Neural cell (in vitro differentiated cells): ENCODE data around the gene TRIM14.

Source experiments
- EP300 ChIP-seq: fragments of 450-650 bp; conservative IDR thresholded peaks from 2 replicates; pipeline ENCODE4 v1.6.1; 2014; ENCODE audit warnings: antibody characterized with exemption, mild to moderate bottlenecking, moderate library complexity; ENCODE audit not compliant: poor library complexity, severe bottlenecking
- EZH2 ChIP-seq: fragments of 200-600, 300-800 bp; shearing (Covaris generic), sonication (generic); IDR thresholded peaks from 2 replicates; pipeline ENCODE4 v1.6.1; 2014; ENCODE audit warnings: antibody characterized with exemption, low read length, borderline replicate concordance, mild to moderate bottlenecking; ENCODE audit not compliant: insufficient read depth, poor library complexity, severe bottlenecking
- MXI1 ChIP-seq: fragments of 450-650 bp; conservative IDR thresholded peaks from 2 replicates; pipeline ENCODE4 v1.6.1; 2014; ENCODE audit warnings: antibody characterized with exemption, mild to moderate bottlenecking; ENCODE audit not compliant: poor library complexity, severe bottlenecking
- POLR2AphosphoS5 ChIP-seq: IDR thresholded peaks from 2 replicates; pipeline ENCODE4 v1.6.1; 2012
- RAD21 ChIP-seq: fragments of 450-650 bp; conservative IDR thresholded peaks from 2 replicates; pipeline ENCODE4 v1.6.1; 2014; ENCODE audit warnings: antibody characterized with exemption, mild to moderate bottlenecking, moderate library complexity
- REST ChIP-seq: IDR thresholded peaks from 2 replicates; pipeline ENCODE4 v1.6.1; 2012; ENCODE audit warnings: borderline replicate concordance
- SMC3 ChIP-seq: fragments of 450-650 bp; conservative IDR thresholded peaks from 2 replicates; pipeline ENCODE4 v1.6.1; 2014; ENCODE audit warnings: antibody characterized with exemption, mild to moderate bottlenecking, moderate library complexity; ENCODE audit not compliant: poor library complexity
- TAF1 ChIP-seq: IDR thresholded peaks from 2 replicates; pipeline ENCODE4 v1.6.1; 2012; ENCODE audit warnings: low read depth
- TF ChIP-seq, protein P1 (sequence below): fragments of 450-650 bp; IDR thresholded peaks from 2 replicates; pipeline ENCODE4 v1.5.1; 2014; ENCODE audit warnings: antibody characterized with exemption, mild to moderate bottlenecking, moderate library complexity; ENCODE audit not compliant: poor library complexity, severe bottlenecking

DNA sequence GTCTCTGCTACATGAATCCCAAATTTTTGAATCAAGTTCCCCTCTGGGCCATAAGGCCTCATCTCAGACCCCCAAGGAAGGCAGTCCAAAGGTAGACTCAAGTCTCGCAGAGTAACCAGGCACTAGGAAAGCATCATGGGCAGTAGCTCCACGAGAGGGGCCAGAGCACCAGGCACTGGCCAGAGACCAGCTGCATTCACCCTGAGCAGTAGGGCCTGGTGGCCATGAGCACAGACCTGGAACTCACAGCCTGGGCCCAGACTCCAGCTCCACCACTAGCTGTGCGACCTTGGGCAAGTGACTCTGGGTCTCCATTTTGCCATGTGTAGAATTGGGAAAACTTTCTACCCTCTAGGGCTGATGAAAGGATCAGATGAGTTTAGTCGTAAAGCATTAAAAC, 34.0 kb downstream of the TRIM14 start:
- no peak for TF ChIP-seq POLR2AphosphoS5
- TF ChIP-seq, protein P1, sequence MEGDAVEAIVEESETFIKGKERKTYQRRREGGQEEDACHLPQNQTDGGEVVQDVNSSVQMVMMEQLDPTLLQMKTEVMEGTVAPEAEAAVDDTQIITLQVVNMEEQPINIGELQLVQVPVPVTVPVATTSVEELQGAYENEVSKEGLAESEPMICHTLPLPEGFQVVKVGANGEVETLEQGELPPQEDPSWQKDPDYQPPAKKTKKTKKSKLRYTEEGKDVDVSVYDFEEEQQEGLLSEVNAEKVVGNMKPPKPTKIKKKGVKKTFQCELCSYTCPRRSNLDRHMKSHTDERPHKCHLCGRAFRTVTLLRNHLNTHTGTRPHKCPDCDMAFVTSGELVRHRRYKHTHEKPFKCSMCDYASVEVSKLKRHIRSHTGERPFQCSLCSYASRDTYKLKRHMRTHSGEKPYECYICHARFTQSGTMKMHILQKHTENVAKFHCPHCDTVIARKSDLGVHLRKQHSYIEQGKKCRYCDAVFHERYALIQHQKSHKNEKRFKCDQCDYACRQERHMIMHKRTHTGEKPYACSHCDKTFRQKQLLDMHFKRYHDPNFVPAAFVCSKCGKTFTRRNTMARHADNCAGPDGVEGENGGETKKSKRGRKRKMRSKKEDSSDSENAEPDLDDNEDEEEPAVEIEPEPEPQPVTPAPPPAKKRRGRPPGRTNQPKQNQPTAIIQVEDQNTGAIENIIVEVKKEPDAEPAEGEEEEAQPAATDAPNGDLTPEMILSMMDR, result no peak
- TF ChIP-seq EZH2, result no peak
- TF ChIP-seq TAF1, result no peak
- TF ChIP-seq REST, result no peak
- TF ChIP-seq EP300, result no peak
- no peak for TF ChIP-seq RAD21
- TF ChIP-seq SMC3, result no peak
- no peak for TF ChIP-seq MXI1
